SH-SY5Y (cell line): ENCODE data around the gene ZNF697.

Source experiments
- GATA2 ChIP-seq: IDR thresholded peaks from 2 replicates; pipeline ENCODE4 v1.6.1; 2011; ENCODE audit warnings: mild to moderate bottlenecking, low read depth, low read length
- GATA3 ChIP-seq: IDR thresholded peaks from 2 replicates; pipeline ENCODE4 v1.6.1; 2011; ENCODE audit warnings: low read depth, mild to moderate bottlenecking, low read length, moderate library complexity

DNA sequence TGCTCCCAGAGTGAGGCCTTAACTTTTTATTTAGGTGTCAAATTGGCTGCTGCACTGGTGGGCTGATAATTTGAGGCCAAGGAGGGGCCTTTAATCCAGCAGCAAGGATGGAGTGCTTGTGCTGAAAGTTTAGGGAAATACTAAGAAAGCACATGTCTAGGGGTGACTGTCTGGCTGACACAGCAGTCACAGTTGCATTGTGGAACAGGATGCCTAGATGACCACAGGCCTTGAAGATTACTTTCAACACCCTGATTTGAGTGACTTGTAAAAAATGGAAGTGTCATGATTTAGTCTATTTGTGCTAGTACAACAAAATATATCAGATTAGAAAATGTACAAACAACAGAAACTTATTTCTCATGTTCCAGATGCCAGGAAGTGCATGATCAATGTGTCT, 57.7 kb downstream of the ZNF697 start:
- TF ChIP-seq GATA3 (no peak), GATA2 (no peak)
